GM18861 (cell line): ENCODE measurements around the gene SLC41A1.

Experiments
- ATAC-seq: cut with Tn5 transposase; IDR thresholded peaks from one replicate; pipeline ENCODE4 v1.9.1; 2021; ENCODE audit not compliant: unreplicated experiment

Gene SLC41A1

GRCh38 chr1:205760606-205761005, 52.4 kb downstream of the SLC41A1 start:
- ATAC-seq, result no peak

GRCh38 chr1:205756552-205756951, 56.4 kb downstream of the SLC41A1 start:
- no peak for ATAC-seq

- ATAC-seq, result no peak
These were observed 58.1 kb downstream of the SLC41A1 start for GRCh38 chr1:205754857-205755256.

- ATAC-seq, result no peak
These were observed 61.9 kb downstream of the SLC41A1 start for GRCh38 chr1:205751036-205751651.

GRCh38 chr1:205750138-205751035, 62.6 kb downstream of the SLC41A1 start, which contains the start of gene NUCKS1:
TSS of gene NUCKS1 (minus strand) at chr1:205750182. CDS start at chr1:205749973, 209 bp downstream.
- peak; percentile 72 for ATAC-seq

GRCh38 chr1:205749234-205750137, 63.5 kb downstream of the SLC41A1 start:
- peak; percentile 57 for ATAC-seq

GRCh38 chr1:205748403-205749233, 64.4 kb downstream of the SLC41A1 start:
- ATAC-seq, result peak; percentile 2

- ATAC-seq, result no peak
These were observed 66.1 kb downstream of the SLC41A1 start for GRCh38 chr1:205746757-205747412.

GRCh38 chr1:205744403-205744802, 68.6 kb downstream of the SLC41A1 start:
- ATAC-seq, result no peak

GRCh38 chr1:205743977-205744376, 69.0 kb downstream of the SLC41A1 start:
- no peak for ATAC-seq

GRCh38 chr1:205741681-205742080, 71.3 kb downstream of the SLC41A1 start:
- no peak for ATAC-seq

- ATAC-seq, result no peak
These were observed 73.4 kb downstream of the SLC41A1 start for GRCh38 chr1:205739348-205740160.
